ENCODE data around the gene TMEM38A. TPM values are rescaled to one million over a fixed set of nuclear protein-coding genes. Genes with fewer than 3 reads are reported as not detected.

The TMEM38A gene
- total and polyA plus RNA-seq, 9 of the 15 experiments (the other 6 are each of a cell fraction or from before 2014, with no cell fraction given): 0.35 to 2.1 (median 1.2) TPM

DNA sequence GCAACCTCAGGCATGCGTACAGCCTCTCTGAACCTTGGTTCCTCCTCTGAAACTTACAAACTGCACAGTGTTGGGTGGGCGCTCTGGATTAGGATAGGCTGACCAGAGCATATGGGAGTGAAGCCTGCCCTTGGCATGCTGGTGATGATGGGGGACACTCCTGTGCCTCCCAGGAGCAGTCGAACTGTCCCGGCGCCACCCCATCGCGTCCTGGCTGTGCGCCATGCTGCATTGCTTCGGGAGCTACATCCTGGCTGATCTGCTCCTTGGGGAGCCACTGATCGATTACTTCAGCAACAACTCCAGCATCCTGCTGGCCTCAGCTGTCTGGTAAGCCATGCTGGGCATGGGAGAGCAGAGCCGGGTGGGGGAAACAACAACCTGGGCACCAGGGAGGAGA, 18.9 kb downstream of the TMEM38A start:
- no peak for FAIRE-seq
- Histone ChIP-seq H4K20me1 (replicated peaks; ENCODE audit: control insufficient read depth, insufficient read depth, low read length) (no peaks in the 10 kb centered on the region), H3K4me2 (ENCODE audit: insufficient read depth, low read length) (no peak overlapping the region), H3K4me3 (no peak overlapping the region), H3K9me3 (replicated peaks; ENCODE audit: control insufficient read depth, insufficient read depth, low read depth, low read length) (no peaks in the 10 kb centered on the region), H3K27me3 (ENCODE audit: control insufficient read depth in 2 of 2, insufficient read depth in 2 of 2, low read length in 2 of 2) (peaks cover 0 to 7% of the 10 kb centered on the region in 2 experiments; a peak in 1 of 5 replicates), H3K4me1 (replicated peaks in 1 of 2; ENCODE audit: control insufficient read depth in 2 of 2, insufficient read depth in 2 of 2, low read length in 2 of 2) (no peaks in the 10 kb centered on the region; a peak in 1 of 5 replicates), H3K79me2 (ENCODE audit: control insufficient read depth, insufficient read depth, low read length) (no peaks in the 10 kb centered on the region), H3K36me3 (ENCODE audit: control insufficient read depth, insufficient read depth, low read length) (no peaks in the 10 kb centered on the region), H3K27ac (ENCODE audit: extremely low read depth, low read depth, low read length) (no peak overlapping the region), H3K9me1 (ENCODE audit: control insufficient read depth, insufficient read depth, low read length) (no peaks in the 10 kb centered on the region), H2AFZ (ENCODE audit: low read depth, low read length) (no peak overlapping the region), H3K9ac (ENCODE audit: insufficient read depth in 1 of 2, low read depth in 2 of 2, low read length in 2 of 2) (no peak overlapping the region)
- no peak for DNase-seq (ENCODE audit: extremely low read depth in 1 of 4, low spot score in 3 of 4)
- WGBS (ENCODE audit: insufficient coverage, low coverage, missing lambda C conversion rate): 63% methylated on average over 11 of the region's 11 CpGs
- ChIA-PET POLR2A (interaction anchor here (2.3 kb wide), 1 partner anchor 9 kb away, joined by 7 read pairs; no protein-coding TSS in a partner anchor), CTCF (ENCODE audit: low intra/inter-chr PET ratio) (no interaction called here)
- BruUV-seq (replicated peaks): no TSS peak
- intact Hi-C loops (cut with micrococcal nuclease) (no loop called here), in situ Hi-C loops (cut with MboI) (no loop called here)
- no peak for ATAC-seq
- TF ChIP-seq ZNF232 (CRISPR knock-in tag; IDR thresholded peaks at IDR 0.05) (no peak), ZKSCAN8 (CRISPR knock-in tag; IDR thresholded peaks at IDR 0.05) (no peak), THRAP3 (IDR thresholded peaks at IDR 0.05; ENCODE audit: borderline replicate concordance) (no peak), NR2C1 (IDR thresholded peaks at IDR 0.05) (no peak), NR2C1 (tag; IDR thresholded peaks at IDR 0.05) (no peak)

DNA sequence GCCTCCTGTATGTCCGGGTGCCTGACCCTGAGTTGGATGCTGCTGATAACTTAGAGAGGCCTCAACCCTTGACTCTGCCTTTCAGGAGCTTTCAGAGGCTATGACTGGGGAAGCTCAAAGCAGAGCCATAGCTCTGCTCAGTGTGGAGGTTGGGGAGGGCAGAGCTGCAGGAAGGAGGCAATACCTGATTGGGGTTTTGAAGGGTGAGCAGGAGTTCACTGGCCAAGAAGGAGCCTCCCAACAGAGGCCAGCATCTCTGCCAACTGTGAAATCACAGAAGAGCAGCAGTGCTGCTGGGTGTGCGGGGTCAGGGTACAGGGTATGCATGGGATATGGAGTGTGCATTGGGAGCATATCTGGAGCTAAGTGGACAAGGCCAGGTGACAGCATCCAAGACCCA, 21.6 kb downstream of the TMEM38A start:
- no peak overlapping the region for H3K4me2 ChIP-seq (ENCODE audit: insufficient read depth, low read length)
- intact Hi-C loops (cut with micrococcal nuclease): no loop called here
- 0 out of 2 replicates have a peak, but pooled peaks cover 10% of the 10 kb centered on the region for H4K20me1 ChIP-seq (replicated peaks; ENCODE audit: control insufficient read depth, insufficient read depth, low read length)
- H3K9me3 ChIP-seq (replicated peaks; ENCODE audit: control insufficient read depth, insufficient read depth, low read depth, low read length): no peaks in the 10 kb centered on the region
- ChIA-PET CTCF (ENCODE audit: low intra/inter-chr PET ratio) (no interaction called here), POLR2A (interaction anchor here (0.6 to 0.8 kb wide), 4 partner anchors 8 to 40 kb away, joined by 3 to 4 read pairs (median 3); no protein-coding TSS in a partner anchor)
- no peak overlapping the region for H2AFZ ChIP-seq (ENCODE audit: low read depth, low read length)
- WGBS (ENCODE audit: insufficient coverage, low coverage, missing lambda C conversion rate): 5% methylated on average over 2 of the region's 2 CpGs
- H3K79me2 ChIP-seq (ENCODE audit: control insufficient read depth, insufficient read depth, low read length): no peaks in the 10 kb centered on the region
- no TSS peak for BruUV-seq (replicated peaks)
- H3K9ac ChIP-seq (ENCODE audit: insufficient read depth in 1 of 2, low read depth in 2 of 2, low read length in 2 of 2): no peak overlapping the region
- peaks cover 6 to 30% of the 10 kb centered on the region in 2 experiments; a peak in 4 of 5 replicates for H3K27me3 ChIP-seq (ENCODE audit: control insufficient read depth in 2 of 2, insufficient read depth in 2 of 2, low read length in 2 of 2)
- in situ Hi-C loops (cut with MboI): no loop called here
- no peaks in the 10 kb centered on the region; a peak in 2 of 5 replicates for H3K4me1 ChIP-seq (replicated peaks in 1 of 2; ENCODE audit: control insufficient read depth in 2 of 2, insufficient read depth in 2 of 2, low read length in 2 of 2)
- ATAC-seq: no peak
- FAIRE-seq: no peak
- H3K9me1 ChIP-seq (ENCODE audit: control insufficient read depth, insufficient read depth, low read length): no peaks in the 10 kb centered on the region
- no peak for DNase-seq (ENCODE audit: extremely low read depth in 1 of 4, low spot score in 3 of 4)
- no peak overlapping the region for H3K27ac ChIP-seq (ENCODE audit: extremely low read depth, low read depth, low read length)
- H3K4me3 ChIP-seq: no peak overlapping the region
- no peaks in the 10 kb centered on the region for H3K36me3 ChIP-seq (ENCODE audit: control insufficient read depth, insufficient read depth, low read length)
- TF ChIP-seq, protein P1, sequence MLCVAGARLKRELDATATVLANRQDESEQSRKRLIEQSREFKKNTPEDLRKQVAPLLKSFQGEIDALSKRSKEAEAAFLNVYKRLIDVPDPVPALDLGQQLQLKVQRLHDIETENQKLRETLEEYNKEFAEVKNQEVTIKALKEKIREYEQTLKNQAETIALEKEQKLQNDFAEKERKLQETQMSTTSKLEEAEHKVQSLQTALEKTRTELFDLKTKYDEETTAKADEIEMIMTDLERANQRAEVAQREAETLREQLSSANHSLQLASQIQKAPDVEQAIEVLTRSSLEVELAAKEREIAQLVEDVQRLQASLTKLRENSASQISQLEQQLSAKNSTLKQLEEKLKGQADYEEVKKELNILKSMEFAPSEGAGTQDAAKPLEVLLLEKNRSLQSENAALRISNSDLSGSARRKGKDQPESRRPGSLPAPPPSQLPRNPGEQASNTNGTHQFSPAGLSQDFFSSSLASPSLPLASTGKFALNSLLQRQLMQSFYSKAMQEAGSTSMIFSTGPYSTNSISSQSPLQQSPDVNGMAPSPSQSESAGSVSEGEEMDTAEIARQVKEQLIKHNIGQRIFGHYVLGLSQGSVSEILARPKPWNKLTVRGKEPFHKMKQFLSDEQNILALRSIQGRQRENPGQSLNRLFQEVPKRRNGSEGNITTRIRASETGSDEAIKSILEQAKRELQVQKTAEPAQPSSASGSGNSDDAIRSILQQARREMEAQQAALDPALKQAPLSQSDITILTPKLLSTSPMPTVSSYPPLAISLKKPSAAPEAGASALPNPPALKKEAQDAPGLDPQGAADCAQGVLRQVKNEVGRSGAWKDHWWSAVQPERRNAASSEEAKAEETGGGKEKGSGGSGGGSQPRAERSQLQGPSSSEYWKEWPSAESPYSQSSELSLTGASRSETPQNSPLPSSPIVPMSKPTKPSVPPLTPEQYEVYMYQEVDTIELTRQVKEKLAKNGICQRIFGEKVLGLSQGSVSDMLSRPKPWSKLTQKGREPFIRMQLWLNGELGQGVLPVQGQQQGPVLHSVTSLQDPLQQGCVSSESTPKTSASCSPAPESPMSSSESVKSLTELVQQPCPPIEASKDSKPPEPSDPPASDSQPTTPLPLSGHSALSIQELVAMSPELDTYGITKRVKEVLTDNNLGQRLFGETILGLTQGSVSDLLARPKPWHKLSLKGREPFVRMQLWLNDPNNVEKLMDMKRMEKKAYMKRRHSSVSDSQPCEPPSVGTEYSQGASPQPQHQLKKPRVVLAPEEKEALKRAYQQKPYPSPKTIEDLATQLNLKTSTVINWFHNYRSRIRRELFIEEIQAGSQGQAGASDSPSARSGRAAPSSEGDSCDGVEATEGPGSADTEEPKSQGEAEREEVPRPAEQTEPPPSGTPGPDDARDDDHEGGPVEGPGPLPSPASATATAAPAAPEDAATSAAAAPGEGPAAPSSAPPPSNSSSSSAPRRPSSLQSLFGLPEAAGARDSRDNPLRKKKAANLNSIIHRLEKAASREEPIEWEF (CRISPR knock-in tag; IDR thresholded peaks at IDR 0.05): no peak
- no peak for TF ChIP-seq ZNF507 (tag; conservative IDR thresholded peaks at IDR 0.05)
- TF ChIP-seq, protein P2, sequence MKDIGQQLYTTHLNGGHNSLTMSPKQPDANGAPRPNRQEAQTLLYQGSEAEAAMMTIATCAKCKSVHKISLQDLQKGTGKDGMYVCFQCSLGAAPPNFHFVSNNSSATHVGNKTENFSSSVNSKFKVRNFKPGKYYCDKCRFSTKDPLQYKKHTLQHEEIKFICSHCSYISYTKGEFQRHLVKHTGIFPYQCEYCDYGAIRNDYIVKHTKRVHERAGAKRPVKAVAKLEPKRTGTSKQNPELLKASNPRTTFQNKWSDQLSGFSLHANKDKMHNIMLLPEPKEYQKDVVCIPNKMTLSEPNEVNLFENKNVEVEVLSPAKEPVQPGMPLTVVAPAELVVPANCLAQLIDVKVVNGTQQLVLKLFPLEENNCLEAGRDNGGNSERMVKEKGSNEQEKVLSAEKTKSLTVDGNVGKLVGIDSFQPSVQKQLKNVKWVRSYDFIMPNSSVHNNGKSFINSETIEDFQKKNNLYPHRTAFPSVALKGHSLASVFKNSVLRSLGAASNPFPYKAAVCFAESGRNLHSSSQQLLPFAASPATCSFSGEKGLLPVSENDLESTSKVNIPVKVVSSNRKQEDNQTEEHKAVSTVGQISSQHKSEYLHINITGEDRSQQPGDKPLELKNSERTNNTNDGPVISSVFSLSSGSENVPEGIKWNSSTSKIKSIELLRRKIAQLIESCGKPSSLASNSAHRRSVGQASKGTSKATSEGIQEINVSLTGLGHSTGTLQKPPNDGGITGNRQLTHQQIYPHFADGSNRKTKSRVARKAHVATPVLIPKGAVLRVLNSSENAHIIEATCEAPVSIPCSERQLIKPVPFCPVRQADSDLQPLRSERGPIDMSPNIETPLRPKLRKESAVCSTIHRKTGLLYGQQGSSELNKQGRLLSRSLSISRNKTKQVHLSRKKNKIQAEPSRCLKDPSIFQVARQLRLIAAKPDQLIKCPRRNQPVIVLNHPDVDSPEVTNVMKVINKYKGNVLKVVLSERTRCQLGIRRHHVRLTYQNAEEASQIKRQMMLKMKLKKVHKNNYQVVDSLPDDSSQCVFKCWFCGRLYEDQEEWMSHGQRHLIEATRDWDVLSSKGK (CRISPR knock-in tag; IDR thresholded peaks at IDR 0.05): no peak
